Psoas muscle (tissue), 8 donors: ENCODE data around the gene ANKRD13B. TPM values are rescaled to one million over a fixed set of nuclear protein-coding genes. Genes with fewer than 3 reads are reported as not detected.
"Not testable (repeated sequence)": the region's sequence is repeated elsewhere in the genome, so short reads cannot be mapped to it uniquely, and the experiment has no call there.

ENCODE experiments used
- ATAC-seq, 4 donors: fragments of 200-7000 bp; cut with Tn5 transposase; one replicate each; pipeline ENCODE4 v1.9.1; 2020; ENCODE audit warnings: moderate library complexity in 3 of 4, mild to moderate bottlenecking in 2 of 4
- DNase-seq, 2 donors: peaks; one replicate each; pipeline ENCODE4 v3.0.0-alpha.2; 2020
- H3K27ac ChIP-seq: fragments of 200-600 bp; one replicate; pipeline ENCODE4 v1.8.0; 2022
- H3K27me3 ChIP-seq, 3 donors: fragments of 200-600 bp in 1 of 3; one replicate each; pipeline versions ENCODE4 v1.6.1 to v1.8.0; 2013 to 2022; ENCODE audit warnings: low read length in 2 of 3, mild to moderate bottlenecking in 2 of 3, moderate library complexity in 1 of 3; ENCODE audit not compliant: insufficient read depth in 3 of 3
- H3K36me3 ChIP-seq, 2 donors: fragments of 200-600 bp in 1 of 2; one replicate each; pipeline versions ENCODE4 v1.6.1 to v1.8.0; 2013 to 2022; ENCODE audit warnings: low read depth in 1 of 2, mild to moderate bottlenecking in 1 of 2, moderate library complexity in 1 of 2; ENCODE audit not compliant: insufficient read depth in 1 of 2
- H3K4me1 ChIP-seq: fragments of 200-600 bp; one replicate; pipeline ENCODE4 v1.8.0; 2022
- H3K4me3 ChIP-seq: fragments of 200-600 bp; one replicate; pipeline ENCODE4 v1.8.0; 2022; ENCODE audit warnings: mild to moderate bottlenecking
- H3K9me3 ChIP-seq: fragments of 200-600 bp; one replicate; pipeline ENCODE4 v1.8.0; 2022
- CTCF ChIP-seq: fragments of 200-600 bp; IDR thresholded peaks from one replicate; pipeline ENCODE4 v1.8.0; 2022; ENCODE audit warnings: antibody characterized with exemption
- WGBS, 3 donors: extraction: QIAGEN DNeasy Blood & Tissue Kit; methylation state at CpG; one replicate each; pipeline versions ENCODE4 v1.1.6 to v1.1.7; 2013; 5-methylcytosine and 5-hydroxymethylcytosine counted together
- intact Hi-C, 2 donors: fragments of 100-400 bp; cut with DNase I; formaldehyde crosslinking; loops; one replicate each; pipeline versions ENCODE4 v1.11.0 to v1.14.2; 2022
- polyA plus RNA-seq, 3 donors: library from polyadenylated mRNA; stranded (reverse); fragments of 200-250 nt; gene quantifications; one replicate each; pipeline ENCODE4 v1.2.3, GENCODE V29; 2013
- total RNA-seq, 4 donors: library from RNA; stranded (reverse); fragmentation: NEBNext Ultra II Directional in 2 of 4; extraction: Animal tissue kit (Norgen Biotek cat#: 25700) in 2 of 4; gene quantifications; one replicate each; pipeline versions ENCODE4 v1.2.1 to v1.2.4, GENCODE V29; 2021 to 2023
- donor health status: healthy with polysubstance abuse.
- donor health status: DM: no; HTN: no; CAD: no; lungs with moderate emphysema.
- donor health status: Bipolar disorder and iron deficiency.
- donor health status: healthy.
- donor health status: DM: yes; HTN: yes; CAD: no.
- donor health status: DM: no; HTN: no; CAD: no.
- donor health status: DM: no; HTN: no; CAD: no.
- donor health status: DM: yes; HTN: yes; CAD: no.

Gene ANKRD13B
- total and polyA plus RNA-seq, 7 donors: 5.4 to 14.8 (median 7.1) TPM

GRCh38 chr17:29549177-29549923 lies 43.6 kb upstream of the ANKRD13B start:
- no peak for DNase-seq
- intact Hi-C loops: no loop called here
- TF ChIP-seq CTCF: no peak
- no peaks in the 10 kb centered on the region for H3K4me1 ChIP-seq
- H3K36me3 ChIP-seq: peaks cover 0 to 25% of the 10 kb centered on the region in 2 donors
- ATAC-seq: peak in 1 of 4 donors; percentile 60
- no peaks in the 10 kb centered on the region for H3K9me3 ChIP-seq
- WGBS, 3 donors: 23 to 34% (median 31%) methylated on average over 5 of the region's 5 CpGs
- no peak overlapping the region for H3K27ac ChIP-seq
- H3K4me3 ChIP-seq: no peak overlapping the region
- no peaks in the 10 kb centered on the region for H3K27me3 ChIP-seq

- Histone ChIP-seq H3K4me1 (no peaks in the 10 kb centered on the region), H3K27me3 (no peaks in the 10 kb centered on the region), H3K9me3 (no peaks in the 10 kb centered on the region), H3K36me3 (no peaks in the 10 kb centered on the region), H3K27ac (no peak overlapping the region), H3K4me3 (no peak overlapping the region)
- ATAC-seq: no peak
- DNase-seq: no peak
- intact Hi-C loops: no loop called here
- 72 to 81% (median 77%) methylated on average over 3 of the region's 3 CpGs for WGBS, 3 donors
- no peak for TF ChIP-seq CTCF
Measured at GRCh38 chr17:29555840-29556239, 37.1 kb upstream of the ANKRD13B start.

- Histone ChIP-seq H3K27ac (no peak overlapping the region), H3K9me3 (no peaks in the 10 kb centered on the region), H3K4me1 (peaks cover 8% of the 10 kb centered on the region), H3K4me3 (no peak overlapping the region), H3K36me3 (no peaks in the 10 kb centered on the region), H3K27me3 (no peaks in the 10 kb centered on the region)
- intact Hi-C loops: no loop called here
- 95 to 100% (median 98%) methylated on average over 1 of the region's 1 CpG for WGBS, 3 donors
- ATAC-seq: no peak
- no peak for DNase-seq
- TF ChIP-seq CTCF: no peak
Measured at GRCh38 chr17:29557085-29557738, 35.7 kb upstream of the ANKRD13B start.

GRCh38 chr17:29557739-29558116 lies 35.2 kb upstream of the ANKRD13B start:
- ATAC-seq (no peak), DNase-seq (no peak)
- intact Hi-C loops: no loop called here
- Histone ChIP-seq H3K4me3 (no peak overlapping the region), H3K27ac (no peak overlapping the region), H3K9me3 (no peaks in the 10 kb centered on the region), H3K27me3 (no peaks in the 10 kb centered on the region), H3K4me1 (peaks cover 8% of the 10 kb centered on the region), H3K36me3 (no peaks in the 10 kb centered on the region)
- no peak for TF ChIP-seq CTCF

GRCh38 chr17:29558139-29558538 lies 34.8 kb upstream of the ANKRD13B start:
- H3K4me3 ChIP-seq, H3K27me3 ChIP-seq, H3K4me1 ChIP-seq, H3K36me3 ChIP-seq, DNase-seq, ATAC-seq, H3K9me3 ChIP-seq, intact Hi-C loops, H3K27ac ChIP-seq: not testable (repeated sequence)
- WGBS, 3 donors: 91 to 97% (median 95%) methylated on average over 5 of the region's 5 CpGs
